ENCODE results near the gene NUDT2. TPM values are rescaled to one million over a fixed set of nuclear protein-coding genes. Genes with fewer than 3 reads are reported as not detected.

NUDT2 gene
- total RNA-seq, 1 donor from 2014 or later: 33.1 TPM

GRCh38 chr9:34338665-34339385, 9.5 kb downstream of the NUDT2 start:
- H3K27me3 Mint-ChIP-seq (ENCODE audit: insufficient read depth, low read depth): no peaks in the 10 kb centered on the region
- Histone ChIP-seq H3K4me3 (no peak overlapping the region), H3K27ac (no peak overlapping the region), H3K27me3 (no peaks in the 10 kb centered on the region), H3K9me3 (ENCODE audit: low read depth) (no peaks in the 10 kb centered on the region), H2AFZ (replicated peaks) (no peak overlapping the region), H3F3A (ENCODE audit: low read depth) (peaks cover 9% of the 10 kb centered on the region), H3K36me3 (no peaks in the 10 kb centered on the region), H3K79me2 (ENCODE audit: low read depth) (peaks cover under 1% of the 10 kb centered on the region), H3K4me2 (no peak overlapping the region), H3K9ac (no peak overlapping the region), H3K4me1 (peaks cover 14% of the 10 kb centered on the region), H4K20me1 (ENCODE audit: low read depth) (peaks cover 10% of the 10 kb centered on the region)
- H3K36me3 Mint-ChIP-seq: peaks cover 13% of the 10 kb centered on the region
- peaks cover 16% of the 10 kb centered on the region for H3K4me1 Mint-ChIP-seq
- no peak overlapping the region for H3K27ac Mint-ChIP-seq
- no peak for DNase-seq (ENCODE audit: low spot score)
- H3K4me3 Mint-ChIP-seq: no peak overlapping the region
- H3K9me3 Mint-ChIP-seq: no peaks in the 10 kb centered on the region
- TF ChIP-seq CTCF (IDR thresholded peaks at IDR 0.05) (no peak), EZH2phosphoT487 (IDR thresholded peaks at IDR 0.05) (no peak), EZH2 (IDR thresholded peaks at IDR 0.05) (no peak)

- no peak overlapping the region for H3K27ac ChIP-seq
- no peaks in the 10 kb centered on the region for H3F3A ChIP-seq (ENCODE audit: low read depth)
- peaks cover 3% of the 10 kb centered on the region for H3K4me1 ChIP-seq
- no peak overlapping the region for H3K4me3 ChIP-seq
- Mint-ChIP-seq H3K9me3 (no peaks in the 10 kb centered on the region), H3K27me3 (ENCODE audit: insufficient read depth, low read depth) (peaks cover under 1% of the 10 kb centered on the region), H3K4me3 (no peak overlapping the region), H3K36me3 (peaks cover 14% of the 10 kb centered on the region), H3K27ac (no peak overlapping the region), H3K4me1 (peaks cover 7% of the 10 kb centered on the region)
- DNase-seq (ENCODE audit: low spot score): no peak
- no peak overlapping the region for H2AFZ ChIP-seq (replicated peaks)
- no peak overlapping the region for H3K4me2 ChIP-seq
- no peak for TF ChIP-seq CTCF (IDR thresholded peaks at IDR 0.05)
- TF ChIP-seq EZH2 (IDR thresholded peaks at IDR 0.05): no peak
- no peak for TF ChIP-seq EZH2phosphoT487 (IDR thresholded peaks at IDR 0.05)
- no peaks in the 10 kb centered on the region for H3K27me3 ChIP-seq
- H3K79me2 ChIP-seq (ENCODE audit: low read depth): no peaks in the 10 kb centered on the region
- no peaks in the 10 kb centered on the region for H4K20me1 ChIP-seq (ENCODE audit: low read depth)
- no peak overlapping the region for H3K9ac ChIP-seq
- no peaks in the 10 kb centered on the region for H3K36me3 ChIP-seq
- H3K9me3 ChIP-seq (ENCODE audit: low read depth): no peaks in the 10 kb centered on the region
Observed at GRCh38 chr9:34341659-34342295, 12.4 kb downstream of the NUDT2 start.

- H3K36me3 Mint-ChIP-seq: peaks cover 16% of the 10 kb centered on the region
- no peak overlapping the region for H3K4me3 Mint-ChIP-seq
- Histone ChIP-seq H3K4me2 (no peak overlapping the region), H3K79me2 (ENCODE audit: low read depth) (no peaks in the 10 kb centered on the region), H3K27ac (no peak overlapping the region), H3K9me3 (ENCODE audit: low read depth) (no peaks in the 10 kb centered on the region), H3K4me1 (peaks cover 3% of the 10 kb centered on the region), H4K20me1 (ENCODE audit: low read depth) (no peaks in the 10 kb centered on the region), H3F3A (ENCODE audit: low read depth) (no peaks in the 10 kb centered on the region), H3K4me3 (no peak overlapping the region), H3K27me3 (no peaks in the 10 kb centered on the region), H3K9ac (no peak overlapping the region), H3K36me3 (no peaks in the 10 kb centered on the region), H2AFZ (replicated peaks) (no peak overlapping the region)
- no peak overlapping the region for H3K27ac Mint-ChIP-seq
- TF ChIP-seq EZH2phosphoT487 (IDR thresholded peaks at IDR 0.05) (no peak), EZH2 (IDR thresholded peaks at IDR 0.05) (no peak), CTCF (IDR thresholded peaks at IDR 0.05) (no peak)
- H3K4me1 Mint-ChIP-seq: peaks cover 12% of the 10 kb centered on the region
- H3K9me3 Mint-ChIP-seq: no peaks in the 10 kb centered on the region
- H3K27me3 Mint-ChIP-seq (ENCODE audit: insufficient read depth, low read depth): peaks cover 5% of the 10 kb centered on the region
- no peak for DNase-seq (ENCODE audit: low spot score)
Observed at GRCh38 chr9:34343090-34343489, 13.7 kb downstream of the NUDT2 start.

Data from neural progenitor cell (in vitro differentiated cells).